Prostate gland (tissue), 2 donors: ENCODE measurements around the gene CALHM4. TPM values are rescaled to one million over a fixed set of nuclear protein-coding genes. Genes with fewer than 3 reads are reported as not detected.

Source experiments
- DNase-seq: peaks from one replicate; pipeline ENCODE4 v3.0.0-alpha.2; 2019; ENCODE audit warnings: low spot score
- H3K27ac ChIP-seq, 2 donors: fragments of 200-600 bp; sonication (generic); 2 replicates each; pipeline ENCODE4 v1.5.1; 2017 to 2019
- H3K27me3 ChIP-seq: fragments of 200-600 bp; sonication (generic); replicated peaks from 2 replicates; pipeline ENCODE4 v1.5.1; 2019; ENCODE audit not compliant: insufficient read depth
- H3K36me3 ChIP-seq, 2 donors: fragments of 200-600 bp; sonication (generic); 1 replicate in 1 of 2; 2 replicates in 1 of 2; pipeline versions ENCODE4 v1.5.1 to v1.8.1; 2017 to 2019
- H3K4me1 ChIP-seq: fragments of 200-600 bp; sonication (generic); replicated peaks from 2 replicates; pipeline ENCODE4 v1.5.1; 2019
- H3K4me3 ChIP-seq, 2 donors: fragments of 200-600 bp; sonication (generic); 2 replicates each; pipeline ENCODE4 v1.5.1; 2017 to 2019
- H3K9me3 ChIP-seq: fragments of 200-600 bp; sonication (generic); 2 replicates; pipeline ENCODE4 v1.5.1; 2017
- CTCF ChIP-seq, 4 experiments: fragments of 200-600 bp in 2 of 4; fragments of 450-650 bp in 2 of 4; sonication (generic) in 2 of 4; IDR thresholded peaks; 1 replicate in 3 of 4; 2 replicates in 1 of 4; pipeline ENCODE4 v1.5.1; 2016 to 2019; ENCODE audit warnings: antibody characterized with exemption in 4 of 4, mild to moderate bottlenecking in 2 of 4, moderate library complexity in 2 of 4
- POLR2A ChIP-seq: fragments of 450-650 bp; IDR thresholded peaks from one replicate; pipeline ENCODE4 v1.6.1; 2016; ENCODE audit warnings: antibody characterized with exemption, mild to moderate bottlenecking
- POLR2AphosphoS5 ChIP-seq: sonication (generic); formaldehyde crosslinking; IDR thresholded peaks from one replicate; pipeline ENCODE4 v1.6.1; 2017; ENCODE audit warnings: antibody characterized with exemption
- WGBS: methylation state at CpG from one replicate; pipeline ENCODE4 v1.1.5; 2018; 5-methylcytosine and 5-hydroxymethylcytosine counted together
- intact Hi-C: fragments of 100-400 bp; cut with DNase I; formaldehyde crosslinking; loops from one replicate; pipeline ENCODE4 v1.14.2; 2022
- total RNA-seq, 2 donors: library from RNA; depleted of rRNA; stranded (reverse); fragments of >200 nt; gene quantifications; one replicate each; pipeline ENCODE4 v1.1.0, GENCODE V29; 2016

The CALHM4 gene
- total RNA-seq, 2 donors from 2014 or later, result 0.57 TPM; not detected in 1

GRCh38 chr6:116577486-116577885, 23.9 kb downstream of the CALHM4 start:
- Histone ChIP-seq H3K27me3 (no peaks in the 10 kb centered on the region), H3K36me3 (no peaks in the 10 kb centered on the region), H3K4me1 (peaks cover 6% of the 10 kb centered on the region), H3K9me3 (no peaks in the 10 kb centered on the region), H3K4me3 (no peak overlapping the region), H3K27ac (no peak overlapping the region)
- intact Hi-C loops, result no loop called here
- 87% methylated on average over 5 of the region's 5 CpGs for WGBS
- no peak for TF ChIP-seq CTCF (IDR thresholded peaks at IDR 0.05)
- no peak for TF ChIP-seq POLR2A
- TF ChIP-seq POLR2AphosphoS5, result no peak
- DNase-seq, result no peak

GRCh38 chr6:116578335-116578734, 24.8 kb downstream of the CALHM4 start:
- Histone ChIP-seq H3K4me3 (no peak overlapping the region), H3K27ac (no peak overlapping the region), H3K36me3 (no peaks in the 10 kb centered on the region), H3K27me3 (no peaks in the 10 kb centered on the region), H3K4me1 (no peaks in the 10 kb centered on the region), H3K9me3 (no peaks in the 10 kb centered on the region)
- intact Hi-C loops, result no loop called here
- no peak for TF ChIP-seq POLR2A
- no peak for DNase-seq

- H3K4me1 ChIP-seq, result no peaks in the 10 kb centered on the region
- no peaks in the 10 kb centered on the region for H3K36me3 ChIP-seq
- TF ChIP-seq CTCF (IDR thresholded peaks at IDR 0.05) (no peak), POLR2AphosphoS5 (no peak), POLR2A (no peak)
- H3K27me3 ChIP-seq, result no peaks in the 10 kb centered on the region
- intact Hi-C loops, result no loop called here
- H3K4me3 ChIP-seq, result no peak overlapping the region
- DNase-seq, result no peak
- 77% methylated on average over 1 of the region's 1 CpG for WGBS
- no peak overlapping the region for H3K27ac ChIP-seq
- no peaks in the 10 kb centered on the region for H3K9me3 ChIP-seq
Measured at GRCh38 chr6:116579143-116579542, 25.6 kb downstream of the CALHM4 start.

- no peaks in the 10 kb centered on the region for H3K4me1 ChIP-seq
- TF ChIP-seq CTCF (IDR thresholded peaks at IDR 0.05) (no peak), POLR2A (no peak), POLR2AphosphoS5 (no peak)
- no peaks in the 10 kb centered on the region for H3K36me3 ChIP-seq
- H3K27me3 ChIP-seq, result no peaks in the 10 kb centered on the region
- no peak overlapping the region for H3K27ac ChIP-seq
- H3K4me3 ChIP-seq, result no peak overlapping the region
- WGBS, result 90% methylated on average over 2 of the region's 2 CpGs
- H3K9me3 ChIP-seq, result no peaks in the 10 kb centered on the region
- intact Hi-C loops, result no loop called here
- DNase-seq, result no peak
Measured at GRCh38 chr6:116580198-116580597, 26.6 kb downstream of the CALHM4 start.

GRCh38 chr6:116586276-116586675, 32.7 kb downstream of the CALHM4 start:
- Histone ChIP-seq H3K9me3 (no peaks in the 10 kb centered on the region), H3K4me1 (no peaks in the 10 kb centered on the region), H3K27ac (no peak overlapping the region), H3K36me3 (no peaks in the 10 kb centered on the region), H3K4me3 (no peak overlapping the region), H3K27me3 (no peaks in the 10 kb centered on the region)
- DNase-seq, result no peak
- intact Hi-C loops, result no loop called here
- TF ChIP-seq POLR2A (no peak), CTCF (IDR thresholded peaks at IDR 0.05) (no peak), POLR2AphosphoS5 (no peak)
